ENCODE measurements around the gene MICALL2.

MICALL2 gene

GRCh38 chr7:1479287-1479686 is 20.0 kb upstream of the MICALL2 start:
- Histone ChIP-seq H3K27me3 (ENCODE audit: control insufficient read depth in 1 of 2, insufficient read depth in 2 of 2, low read length in 2 of 2) (no peaks in the 10 kb centered on the region), H3K9ac (ENCODE audit: low read length in 2 of 2) (no peak overlapping the region), H3K4me1 (ENCODE audit: control insufficient read depth, insufficient read depth, low read length) (peaks cover 3% of the 10 kb centered on the region), H3K9me3 (ENCODE audit: control insufficient read depth in 2 of 2, low read length in 2 of 2) (no peaks in the 10 kb centered on the region), H3K4me3 (ENCODE audit: low read length in 2 of 2) (no peak overlapping the region), H3K36me3 (ENCODE audit: control insufficient read depth in 2 of 2, insufficient read depth in 2 of 2, low read length in 2 of 2) (peaks cover 14 to 25% of the 10 kb centered on the region in 2 donors), H3K27ac (ENCODE audit: low read length) (no peak overlapping the region)

GRCh38 chr7:1478480-1478879 is 19.2 kb upstream of the MICALL2 start:
- H3K4me1 ChIP-seq (ENCODE audit: control insufficient read depth, insufficient read depth, low read length): peaks cover 9% of the 10 kb centered on the region
- H3K27me3 ChIP-seq (ENCODE audit: control insufficient read depth in 1 of 2, insufficient read depth in 2 of 2, low read length in 2 of 2): no peaks in the 10 kb centered on the region
- peaks cover 8 to 25% of the 10 kb centered on the region in 2 donors for H3K36me3 ChIP-seq (ENCODE audit: control insufficient read depth in 2 of 2, insufficient read depth in 2 of 2, low read length in 2 of 2)
- no peak overlapping the region for H3K9ac ChIP-seq (ENCODE audit: low read length in 2 of 2)
- no peak overlapping the region for H3K27ac ChIP-seq (ENCODE audit: low read length)
- no peak overlapping the region for H3K4me3 ChIP-seq (ENCODE audit: low read length in 2 of 2)
- H3K9me3 ChIP-seq (ENCODE audit: control insufficient read depth in 2 of 2, low read length in 2 of 2): no peaks in the 10 kb centered on the region

GRCh38 chr7:1476859-1477258 is 17.6 kb upstream of the MICALL2 start:
- no peak overlapping the region for H3K4me3 ChIP-seq (ENCODE audit: low read length in 2 of 2)
- peaks cover 0 to 22% of the 10 kb centered on the region in 2 donors for H3K36me3 ChIP-seq (ENCODE audit: control insufficient read depth in 2 of 2, insufficient read depth in 2 of 2, low read length in 2 of 2)
- H3K4me1 ChIP-seq (ENCODE audit: control insufficient read depth, insufficient read depth, low read length): peaks cover 6% of the 10 kb centered on the region
- no peaks in the 10 kb centered on the region for H3K9me3 ChIP-seq (ENCODE audit: control insufficient read depth in 2 of 2, low read length in 2 of 2)
- H3K27ac ChIP-seq (ENCODE audit: low read length): no peak overlapping the region
- no peak overlapping the region for H3K9ac ChIP-seq (ENCODE audit: low read length in 2 of 2)
- H3K27me3 ChIP-seq (ENCODE audit: control insufficient read depth in 1 of 2, insufficient read depth in 2 of 2, low read length in 2 of 2): no peaks in the 10 kb centered on the region

GRCh38 chr7:1475991-1476390 is 16.7 kb upstream of the MICALL2 start:
- Histone ChIP-seq H3K27ac (ENCODE audit: low read length) (no peak overlapping the region), H3K4me3 (ENCODE audit: low read length in 2 of 2) (no peak overlapping the region), H3K27me3 (ENCODE audit: control insufficient read depth in 1 of 2, insufficient read depth in 2 of 2, low read length in 2 of 2) (no peaks in the 10 kb centered on the region), H3K9me3 (ENCODE audit: control insufficient read depth in 2 of 2, low read length in 2 of 2) (no peaks in the 10 kb centered on the region), H3K36me3 (ENCODE audit: control insufficient read depth in 2 of 2, insufficient read depth in 2 of 2, low read length in 2 of 2) (peaks cover 0 to 22% of the 10 kb centered on the region in 2 donors), H3K4me1 (ENCODE audit: control insufficient read depth, insufficient read depth, low read length) (peaks cover 6% of the 10 kb centered on the region), H3K9ac (ENCODE audit: low read length in 2 of 2) (no peak overlapping the region)

- no peaks in the 10 kb centered on the region for H3K27me3 ChIP-seq (ENCODE audit: control insufficient read depth in 1 of 2, insufficient read depth in 2 of 2, low read length in 2 of 2)
- no peaks in the 10 kb centered on the region for H3K9me3 ChIP-seq (ENCODE audit: control insufficient read depth in 2 of 2, low read length in 2 of 2)
- no peak overlapping the region for H3K27ac ChIP-seq (ENCODE audit: low read length)
- no peak overlapping the region for H3K9ac ChIP-seq (ENCODE audit: low read length in 2 of 2)
- H3K4me3 ChIP-seq (ENCODE audit: low read length in 2 of 2): no peak overlapping the region
- H3K4me1 ChIP-seq (ENCODE audit: control insufficient read depth, insufficient read depth, low read length): peaks cover 6% of the 10 kb centered on the region
- peaks cover 0 to 19% of the 10 kb centered on the region in 2 donors for H3K36me3 ChIP-seq (ENCODE audit: control insufficient read depth in 2 of 2, insufficient read depth in 2 of 2, low read length in 2 of 2)
Observed at GRCh38 chr7:1475393-1475792, 16.1 kb upstream of the MICALL2 start.

- H3K36me3 ChIP-seq (ENCODE audit: control insufficient read depth in 2 of 2, insufficient read depth in 2 of 2, low read length in 2 of 2): peaks cover 0 to 20% of the 10 kb centered on the region in 2 donors
- no peak overlapping the region for H3K4me3 ChIP-seq (ENCODE audit: low read length in 2 of 2)
- peaks cover 6% of the 10 kb centered on the region for H3K4me1 ChIP-seq (ENCODE audit: control insufficient read depth, insufficient read depth, low read length)
- H3K27ac ChIP-seq (ENCODE audit: low read length): no peak overlapping the region
- no peak overlapping the region for H3K9ac ChIP-seq (ENCODE audit: low read length in 2 of 2)
- H3K27me3 ChIP-seq (ENCODE audit: control insufficient read depth in 1 of 2, insufficient read depth in 2 of 2, low read length in 2 of 2): no peaks in the 10 kb centered on the region
- H3K9me3 ChIP-seq (ENCODE audit: control insufficient read depth in 2 of 2, low read length in 2 of 2): no peaks in the 10 kb centered on the region
Observed at GRCh38 chr7:1474736-1475135, 15.5 kb upstream of the MICALL2 start.

GRCh38 chr7:1473864-1474512 is 14.7 kb upstream of the MICALL2 start:
- Histone ChIP-seq H3K9me3 (ENCODE audit: control insufficient read depth in 2 of 2, low read length in 2 of 2) (no peaks in the 10 kb centered on the region), H3K4me3 (ENCODE audit: low read length in 2 of 2) (no peak overlapping the region), H3K27ac (ENCODE audit: low read length) (no peak overlapping the region), H3K9ac (ENCODE audit: low read length in 2 of 2) (no peak overlapping the region), H3K36me3 (ENCODE audit: control insufficient read depth in 2 of 2, insufficient read depth in 2 of 2, low read length in 2 of 2) (peaks cover 0 to 19% of the 10 kb centered on the region in 2 donors), H3K27me3 (ENCODE audit: control insufficient read depth in 1 of 2, insufficient read depth in 2 of 2, low read length in 2 of 2) (no peaks in the 10 kb centered on the region), H3K4me1 (ENCODE audit: control insufficient read depth, insufficient read depth, low read length) (peaks cover 6% of the 10 kb centered on the region)

GRCh38 chr7:1470901-1471300 is 11.6 kb upstream of the MICALL2 start:
- Histone ChIP-seq H3K9me3 (ENCODE audit: control insufficient read depth in 2 of 2, low read length in 2 of 2) (no peaks in the 10 kb centered on the region), H3K36me3 (ENCODE audit: control insufficient read depth in 2 of 2, insufficient read depth in 2 of 2, low read length in 2 of 2) (peaks cover 0 to 14% of the 10 kb centered on the region in 2 donors), H3K4me1 (ENCODE audit: control insufficient read depth, insufficient read depth, low read length) (peaks cover 21% of the 10 kb centered on the region), H3K27ac (ENCODE audit: low read length) (no peak overlapping the region), H3K4me3 (ENCODE audit: low read length in 2 of 2) (no peak overlapping the region), H3K9ac (ENCODE audit: low read length in 2 of 2) (no peak overlapping the region), H3K27me3 (ENCODE audit: control insufficient read depth in 1 of 2, insufficient read depth in 2 of 2, low read length in 2 of 2) (no peaks in the 10 kb centered on the region)

GRCh38 chr7:1468643-1469298 is 9.5 kb upstream of the MICALL2 start:
- Histone ChIP-seq H3K4me1 (ENCODE audit: control insufficient read depth, insufficient read depth, low read length) (peaks cover 17% of the 10 kb centered on the region), H3K9me3 (ENCODE audit: control insufficient read depth in 2 of 2, low read length in 2 of 2) (no peaks in the 10 kb centered on the region)

GRCh38 chr7:1468203-1468602 is 8.9 kb upstream of the MICALL2 start:
- Histone ChIP-seq H3K27me3 (ENCODE audit: control insufficient read depth in 1 of 2, insufficient read depth in 2 of 2, low read length in 2 of 2) (no peaks in the 10 kb centered on the region), H3K27ac (ENCODE audit: low read length) (no peak overlapping the region), H3K4me3 (ENCODE audit: low read length in 2 of 2) (no peak overlapping the region), H3K9me3 (ENCODE audit: control insufficient read depth in 2 of 2, low read length in 2 of 2) (no peaks in the 10 kb centered on the region), H3K36me3 (ENCODE audit: control insufficient read depth in 2 of 2, insufficient read depth in 2 of 2, low read length in 2 of 2) (peaks cover 0 to 12% of the 10 kb centered on the region in 2 donors), H3K4me1 (ENCODE audit: control insufficient read depth, insufficient read depth, low read length) (peaks cover 15% of the 10 kb centered on the region), H3K9ac (ENCODE audit: low read length in 2 of 2) (no peak overlapping the region)

More at GRCh38 chr7:1468643-1469298, 9.5 kb upstream of the MICALL2 start:
- no peak overlapping the region for H3K9ac ChIP-seq (ENCODE audit: low read length in 2 of 2)
- peaks cover 0 to 14% of the 10 kb centered on the region in 2 donors for H3K36me3 ChIP-seq (ENCODE audit: control insufficient read depth in 2 of 2, insufficient read depth in 2 of 2, low read length in 2 of 2)
- H3K4me3 ChIP-seq (ENCODE audit: low read length in 2 of 2): no peak overlapping the region
- H3K27ac ChIP-seq (ENCODE audit: low read length): no peak overlapping the region
- no peaks in the 10 kb centered on the region for H3K27me3 ChIP-seq (ENCODE audit: control insufficient read depth in 1 of 2, insufficient read depth in 2 of 2, low read length in 2 of 2)

Measured in stomach smooth muscle (tissue), 2 donors.